ENCODE results near the gene C22orf39.
"Not testable (repeated sequence)": the region's sequence is repeated elsewhere in the genome, so short reads cannot be mapped to it uniquely, and the experiment has no call there.

The C22orf39 gene

GRCh38 chr22:19450363-19451175, 3.1 kb upstream of the C22orf39 start:
- no peak for DNase-seq

- no peak for DNase-seq
Observed at GRCh38 chr22:19449422-19449767, 1.9 kb upstream of the C22orf39 start.

GRCh38 chr22:19448739-19449421, 1.4 kb upstream of the C22orf39 start:
- DNase-seq: no peak

GRCh38 chr22:19448076-19448607, 631 bp upstream of the C22orf39 start:
- DNase-seq: no peak

GRCh38 chr22:19446603-19447329, 745 bp downstream of the C22orf39 start:
- no peak for DNase-seq

GRCh38 chr22:19445279-19445982, 2.1 kb downstream of the C22orf39 start:
- not testable (repeated sequence) for DNase-seq

- DNase-seq: no peak
Observed at GRCh38 chr22:19443544-19444211, 3.8 kb downstream of the C22orf39 start.

- no peak for DNase-seq
Observed at GRCh38 chr22:19442166-19442565, 5.3 kb downstream of the C22orf39 start.

- DNase-seq: no peak
Observed at GRCh38 chr22:19440411-19441195, 6.9 kb downstream of the C22orf39 start.

- DNase-seq: no peak
Observed at GRCh38 chr22:19438298-19438697, 9.2 kb downstream of the C22orf39 start.

GRCh38 chr22:19436444-19437161, 10.9 kb downstream of the C22orf39 start:
- not testable (repeated sequence) for DNase-seq

GRCh38 chr22:19434829-19435580, 12.5 kb downstream of the C22orf39 start:
- no peak for DNase-seq

- DNase-seq: no peak
Observed at GRCh38 chr22:19434401-19434800, 13.1 kb downstream of the C22orf39 start.

- peak; percentile 74 for DNase-seq
Observed at GRCh38 chr22:19432133-19432851, 15.2 kb downstream of the C22orf39 start, which contains the start of gene MRPL40. Gene MRPL40 (plus strand): TSS chr22:19432545. CDS start chr22:19432555, 10 bp downstream.

- peak; percentile 70 for DNase-seq
Observed at GRCh38 chr22:19431649-19432132, 15.8 kb downstream of the C22orf39 start, which contains the start of gene HIRA. Gene HIRA (minus strand): TSS chr22:19431733. CDS start chr22:19431476, 257 bp downstream.

GRCh38 chr22:19430890-19431541, 16.5 kb downstream of the C22orf39 start:
- no peak for DNase-seq

GRCh38 chr22:19429950-19430889, 17.3 kb downstream of the C22orf39 start:
- DNase-seq: peak; percentile 16
